Hepatocyte (in vitro differentiated cells): Measurements from ENCODE around the gene AXIN2.

ENCODE experiments used
- CTCF ChIP-seq: fragments of 200-600 bp; sonication (generic); IDR thresholded peaks from 2 replicates; pipeline ENCODE4 v1.5.1; 2016; ENCODE audit warnings: antibody characterized with exemption, mild to moderate bottlenecking; ENCODE audit not compliant: poor library complexity
- EZH2 ChIP-seq: fragments of 200-600 bp; sonication (generic); IDR thresholded peaks from 2 replicates; pipeline ENCODE4 v1.6.1; 2016; ENCODE audit warnings: antibody characterized with exemption, mild to moderate bottlenecking, borderline replicate concordance
- EZH2phosphoT487 ChIP-seq: fragments of 200-600 bp; sonication (generic); IDR thresholded peaks from one replicate; pipeline ENCODE4 v1.6.1; 2018; ENCODE audit warnings: antibody characterized with exemption, mild to moderate bottlenecking, low read depth, moderate library complexity; ENCODE audit not compliant: unreplicated experiment, severe bottlenecking

GRCh38 chr17:65576939-65577338 is 15.5 kb upstream of the AXIN2 start:
- TF ChIP-seq CTCF, result no peak
- no peak for TF ChIP-seq EZH2
- no peak for TF ChIP-seq EZH2phosphoT487
